IPS-18c (cell line): ENCODE data around the gene LMO7.

Experiments used
- H3K4me3 ChIP-seq: 2 replicates; pipeline ENCODE4 v1.7.0; 2013; ENCODE audit warnings: low read depth, mild to moderate bottlenecking, low read length, moderate library complexity; ENCODE audit not compliant: insufficient read depth
- H3K9me3 ChIP-seq: one replicate; pipeline ENCODE4 v1.6.1; 2013; ENCODE audit warnings: mild to moderate bottlenecking, low read length, moderate library complexity; ENCODE audit not compliant: control insufficient read depth, insufficient read depth

The LMO7 gene

GRCh38 chr13:75829830-75830229 is 193.7 kb downstream of the LMO7 start:
- H3K4me3 ChIP-seq: no peak overlapping the region
- H3K9me3 ChIP-seq: no peaks in the 10 kb centered on the region

GRCh38 chr13:75830842-75831241 is 194.7 kb downstream of the LMO7 start:
- no peaks in the 10 kb centered on the region for H3K9me3 ChIP-seq
- H3K4me3 ChIP-seq: no peak overlapping the region

- Histone ChIP-seq H3K4me3 (no peak overlapping the region), H3K9me3 (no peaks in the 10 kb centered on the region)
Measured at GRCh38 chr13:75831389-75831788, 195.3 kb downstream of the LMO7 start.

GRCh38 chr13:75832812-75833211 is 196.7 kb downstream of the LMO7 start:
- Histone ChIP-seq H3K9me3 (no peaks in the 10 kb centered on the region), H3K4me3 (no peak overlapping the region)

- Histone ChIP-seq H3K4me3 (no peak overlapping the region), H3K9me3 (no peaks in the 10 kb centered on the region)
Measured at GRCh38 chr13:75836441-75836840, 200.3 kb downstream of the LMO7 start.

- no peak overlapping the region for H3K4me3 ChIP-seq
- H3K9me3 ChIP-seq: no peaks in the 10 kb centered on the region
Measured at GRCh38 chr13:75838366-75839005, 202.4 kb downstream of the LMO7 start.

- no peaks in the 10 kb centered on the region for H3K9me3 ChIP-seq
- no peak overlapping the region for H3K4me3 ChIP-seq
Measured at GRCh38 chr13:75839406-75839805, 203.3 kb downstream of the LMO7 start.

- H3K4me3 ChIP-seq: no peak overlapping the region
- no peaks in the 10 kb centered on the region for H3K9me3 ChIP-seq
Measured at GRCh38 chr13:75841905-75842304, 205.8 kb downstream of the LMO7 start.

GRCh38 chr13:75843074-75843473 is 206.9 kb downstream of the LMO7 start:
- H3K9me3 ChIP-seq: no peaks in the 10 kb centered on the region
- H3K4me3 ChIP-seq: no peak overlapping the region

GRCh38 chr13:75843991-75844390 is 207.9 kb downstream of the LMO7 start:
- no peak overlapping the region for H3K4me3 ChIP-seq
- no peaks in the 10 kb centered on the region for H3K9me3 ChIP-seq

- no peaks in the 10 kb centered on the region for H3K9me3 ChIP-seq
- H3K4me3 ChIP-seq: no peak overlapping the region
Measured at GRCh38 chr13:75847588-75847987, 211.5 kb downstream of the LMO7 start.

- Histone ChIP-seq H3K9me3 (no peaks in the 10 kb centered on the region), H3K4me3 (no peak overlapping the region)
Measured at GRCh38 chr13:75850916-75851315, 214.8 kb downstream of the LMO7 start.

- Histone ChIP-seq H3K9me3 (no peaks in the 10 kb centered on the region), H3K4me3 (no peak overlapping the region)
Measured at GRCh38 chr13:75855216-75855615, 219.1 kb downstream of the LMO7 start.

GRCh38 chr13:75855847-75856246 is 219.7 kb downstream of the LMO7 start:
- Histone ChIP-seq H3K4me3 (no peak overlapping the region), H3K9me3 (no peaks in the 10 kb centered on the region)

GRCh38 chr13:75857291-75857690 is 221.2 kb downstream of the LMO7 start:
- no peaks in the 10 kb centered on the region for H3K9me3 ChIP-seq
- no peak overlapping the region for H3K4me3 ChIP-seq

- Histone ChIP-seq H3K4me3 (no peak overlapping the region), H3K9me3 (no peaks in the 10 kb centered on the region)
Measured at GRCh38 chr13:75860935-75861334, 224.8 kb downstream of the LMO7 start.

- H3K4me3 ChIP-seq: no peak overlapping the region
- H3K9me3 ChIP-seq: no peaks in the 10 kb centered on the region
Measured at GRCh38 chr13:75861786-75862185, 225.7 kb downstream of the LMO7 start.

GRCh38 chr13:75864718-75865117 is 228.6 kb downstream of the LMO7 start:
- Histone ChIP-seq H3K4me3 (no peak overlapping the region), H3K9me3 (no peaks in the 10 kb centered on the region)

GRCh38 chr13:75867379-75868117 is 231.4 kb downstream of the LMO7 start:
- Histone ChIP-seq H3K9me3 (no peaks in the 10 kb centered on the region), H3K4me3 (no peak overlapping the region)
